ENCODE measurements around the gene TTLL9.

TTLL9 gene

DNA sequence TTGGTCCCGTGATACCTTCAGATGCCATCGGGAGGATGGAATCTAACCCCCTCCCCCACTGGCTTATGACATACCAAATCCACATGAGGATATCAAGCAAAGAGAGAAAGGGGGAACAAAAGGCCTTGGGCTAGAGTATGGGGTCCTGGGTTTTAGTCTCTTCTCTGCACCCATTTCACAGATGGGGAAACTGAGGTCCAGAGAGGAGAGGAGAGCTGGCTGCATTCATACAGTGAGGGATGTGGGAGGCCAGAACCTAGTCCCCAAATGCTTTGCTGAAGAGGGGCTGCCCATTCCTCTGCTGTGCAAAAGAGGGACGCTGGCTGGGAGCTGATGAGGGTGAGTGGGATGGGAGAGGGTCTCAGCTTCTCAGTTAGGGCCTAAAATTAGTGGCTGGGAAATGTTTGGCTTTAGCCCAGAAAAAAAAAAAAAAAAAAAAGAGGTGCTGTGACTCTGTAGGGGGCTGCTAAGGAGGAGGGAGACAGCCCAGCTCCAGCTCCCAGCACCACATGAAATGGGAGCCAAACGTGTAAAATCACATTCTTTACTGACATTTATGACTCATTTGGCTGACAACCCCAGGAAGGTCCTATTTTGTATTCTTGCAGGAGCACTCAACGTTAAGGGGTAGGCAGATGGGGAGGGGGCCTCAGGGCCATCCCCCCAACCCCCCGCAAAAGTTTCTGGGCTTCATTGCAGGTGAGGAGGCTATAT, 109.4 kb downstream of the TTLL9 start:
- no peak for DNase-seq (ENCODE audit: low read depth)

- DNase-seq (ENCODE audit: low read depth), result no peak
Observed at GRCh38 chr20:31981784-31982183, 111.3 kb downstream of the TTLL9 start.

DNA sequence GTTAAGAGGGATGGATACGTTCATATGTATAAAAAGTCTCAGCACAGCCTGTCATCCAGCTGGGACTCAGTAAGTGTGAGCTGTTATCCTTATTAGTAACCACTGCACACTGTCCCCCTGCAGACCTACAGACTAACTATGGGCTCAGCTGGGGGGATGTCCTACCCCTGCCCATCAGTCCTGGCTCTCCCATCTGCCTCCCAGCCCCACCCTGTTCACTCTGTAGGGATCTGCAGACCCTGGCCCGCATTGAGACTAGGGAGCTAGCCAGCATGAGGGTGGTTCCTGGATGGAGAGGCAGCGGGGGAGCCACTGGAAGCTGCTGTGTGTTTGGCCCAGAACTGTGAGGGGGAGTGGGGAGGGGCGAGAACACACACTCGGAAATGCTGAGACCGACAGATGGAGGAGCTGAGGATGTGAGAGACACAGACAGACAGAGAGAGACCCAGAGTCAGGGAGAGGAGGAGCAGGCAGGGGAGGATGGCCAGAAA, 114.6 kb downstream of the TTLL9 start:
- no peak for DNase-seq (ENCODE audit: low read depth)

DNA sequence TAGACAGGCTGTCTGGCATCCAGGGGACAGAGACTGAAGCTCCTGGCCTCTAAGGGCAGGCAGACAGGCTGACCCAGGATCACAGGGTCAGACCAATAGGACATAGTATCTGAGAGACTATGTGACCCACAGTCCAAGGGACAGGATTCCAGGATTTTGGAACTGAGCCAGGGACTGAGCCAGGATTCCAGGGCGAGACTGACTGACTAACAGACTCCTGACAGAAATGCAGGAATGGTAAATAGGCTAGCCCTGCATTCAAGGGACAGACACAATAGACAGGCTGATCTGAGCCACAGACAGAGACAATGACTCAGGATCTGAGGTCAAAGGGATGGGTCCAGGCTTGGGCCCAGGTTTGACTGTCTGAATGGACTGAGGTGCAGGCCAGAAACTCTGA, 117.3 kb downstream of the TTLL9 start:
- no peak for DNase-seq (ENCODE audit: low read depth)

GRCh38 chr20:31988430-31989015, 118.1 kb downstream of the TTLL9 start:
- DNase-seq (ENCODE audit: low read depth), result no peak

GRCh38 chr20:31989030-31989645, 118.7 kb downstream of the TTLL9 start:
- no peak for DNase-seq (ENCODE audit: low read depth)

DNA sequence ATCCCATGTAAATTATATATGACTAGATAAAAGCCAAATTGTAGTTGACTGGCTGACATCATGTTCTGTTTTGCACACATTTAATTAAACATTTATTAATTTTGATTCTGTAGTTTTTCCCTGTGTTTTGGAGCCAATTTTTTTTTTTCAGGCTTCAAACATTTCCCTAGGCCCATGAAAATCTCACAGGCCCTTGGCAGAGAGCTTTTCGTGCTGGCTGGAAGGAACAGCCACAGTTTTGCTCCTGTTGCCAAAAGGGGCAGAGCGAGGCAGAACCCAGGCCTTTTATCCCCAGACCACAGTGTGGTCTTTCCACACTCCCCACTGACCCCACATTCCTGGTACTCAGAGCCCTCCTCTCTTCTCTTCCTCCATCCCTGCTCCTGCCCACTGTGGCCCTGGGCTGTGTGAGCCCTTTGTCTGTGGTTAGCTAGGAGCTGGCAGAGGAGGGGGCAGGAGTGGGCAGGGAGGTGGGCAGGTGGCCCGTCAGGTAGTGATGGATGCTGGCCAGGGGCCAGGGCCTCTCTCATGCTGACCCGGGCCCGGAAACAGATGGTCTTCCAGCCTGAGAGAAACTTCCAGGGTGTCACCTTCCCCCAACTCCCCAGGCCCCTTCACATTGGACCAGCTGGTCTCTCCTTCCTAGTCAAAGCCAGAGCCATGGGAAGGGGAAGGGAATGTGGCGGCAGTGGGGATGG, 120.4 kb downstream of the TTLL9 start:
- DNase-seq (ENCODE audit: low read depth), result no peak

DNA sequence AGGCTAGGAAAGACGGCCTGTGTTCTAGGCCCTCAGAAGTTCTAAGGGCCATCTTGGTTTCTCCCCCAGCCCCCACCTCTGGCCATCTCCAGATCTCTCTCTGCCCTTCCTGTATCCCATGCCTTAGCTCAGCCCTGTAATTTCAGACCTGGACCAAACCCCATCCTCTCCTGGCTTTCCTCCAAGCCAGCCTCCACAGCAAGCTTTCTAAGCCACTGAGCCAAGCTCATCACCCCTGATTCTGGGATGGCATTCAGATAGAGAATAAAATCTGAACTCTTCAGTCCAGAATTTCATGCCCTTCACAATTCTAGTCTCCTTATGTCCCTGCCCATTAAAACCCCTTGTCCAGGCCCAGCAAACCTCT, 120.9 kb downstream of the TTLL9 start:
- DNase-seq (ENCODE audit: low read depth), result no peak

- no peak for DNase-seq (ENCODE audit: low read depth)
Observed at GRCh38 chr20:31992086-31992485, 121.7 kb downstream of the TTLL9 start.

Data from fibroblast of the conjunctiva (primary cell).